ENCODE results near the gene CDH4. TPM values are rescaled to one million over a fixed set of nuclear protein-coding genes. Genes with fewer than 3 reads are reported as not detected.

The CDH4 gene
- total RNA-seq, 6 experiments from 2014 or later, result 5.8 to 12.8 (median 10.9) TPM

GRCh38 chr20:61458146-61458746 lies 206.2 kb downstream of the CDH4 start:
- no peaks in the 10 kb centered on the region for H3K4me1 Mint-ChIP-seq (ENCODE audit: low read depth)
- H3K27ac Mint-ChIP-seq, result no peak overlapping the region
- TF ChIP-seq CTCF (IDR thresholded peaks at IDR 0.05), result no peak
- H3K27me3 Mint-ChIP-seq (ENCODE audit: insufficient read depth), result peaks cover 4% of the 10 kb centered on the region; the same call in 1 of the 2 replicates
- 0 out of 2 replicates have a peak, but pooled peaks cover 8% of the 10 kb centered on the region for H3K36me3 Mint-ChIP-seq (ENCODE audit: low read depth)
- no peak overlapping the region for H3K4me3 Mint-ChIP-seq
- no peak for DNase-seq
- H3K9me3 Mint-ChIP-seq, result peaks cover 12% of the 10 kb centered on the region; the same call in 1 of the 2 replicates

GRCh38 chr20:61459266-61459665 lies 207.2 kb downstream of the CDH4 start:
- peaks cover 12% of the 10 kb centered on the region; the same call in 1 of the 2 replicates for H3K9me3 Mint-ChIP-seq
- peaks cover 4% of the 10 kb centered on the region; the same call in 1 of the 2 replicates for H3K27me3 Mint-ChIP-seq (ENCODE audit: insufficient read depth)
- no peak overlapping the region for H3K27ac Mint-ChIP-seq
- DNase-seq, result no peak
- H3K4me1 Mint-ChIP-seq (ENCODE audit: low read depth), result no peaks in the 10 kb centered on the region
- H3K4me3 Mint-ChIP-seq, result no peak overlapping the region
- H3K36me3 Mint-ChIP-seq (ENCODE audit: low read depth), result 0 out of 2 replicates have a peak, but pooled peaks cover 8% of the 10 kb centered on the region
- TF ChIP-seq CTCF (IDR thresholded peaks at IDR 0.05), result no peak

- TF ChIP-seq CTCF (IDR thresholded peaks at IDR 0.05), result no peak
- Mint-ChIP-seq H3K36me3 (ENCODE audit: low read depth) (0 out of 2 replicates have a peak, but pooled peaks cover 8% of the 10 kb centered on the region), H3K4me3 (no peak overlapping the region), H3K9me3 (peaks cover 12% of the 10 kb centered on the region; the same call in 1 of the 2 replicates), H3K27ac (no peak overlapping the region), H3K4me1 (ENCODE audit: low read depth) (no peaks in the 10 kb centered on the region), H3K27me3 (ENCODE audit: insufficient read depth) (peaks cover 4% of the 10 kb centered on the region; the same call in 1 of the 2 replicates)
- no peak for DNase-seq
These were observed 207.6 kb downstream of the CDH4 start for GRCh38 chr20:61459705-61460104.

GRCh38 chr20:61460261-61461052 lies 208.4 kb downstream of the CDH4 start:
- TF ChIP-seq CTCF (IDR thresholded peaks at IDR 0.05), result no peak
- no peak overlapping the region for H3K4me3 Mint-ChIP-seq
- peaks cover 4% of the 10 kb centered on the region; the same call in 1 of the 2 replicates for H3K27me3 Mint-ChIP-seq (ENCODE audit: insufficient read depth)
- H3K36me3 Mint-ChIP-seq (ENCODE audit: low read depth), result 0 out of 2 replicates have a peak, but pooled peaks cover 8% of the 10 kb centered on the region
- H3K27ac Mint-ChIP-seq, result no peak overlapping the region
- H3K4me1 Mint-ChIP-seq (ENCODE audit: low read depth), result no peaks in the 10 kb centered on the region
- DNase-seq, result no peak
- peaks cover 12% of the 10 kb centered on the region; the same call in 1 of the 2 replicates for H3K9me3 Mint-ChIP-seq

- H3K9me3 Mint-ChIP-seq, result peaks cover 7% of the 10 kb centered on the region; the same call in 1 of the 2 replicates
- no peak overlapping the region for H3K27ac Mint-ChIP-seq
- DNase-seq, result no peak
- TF ChIP-seq CTCF (IDR thresholded peaks at IDR 0.05), result no peak
- no peak overlapping the region for H3K4me3 Mint-ChIP-seq
- no peaks in the 10 kb centered on the region for H3K4me1 Mint-ChIP-seq (ENCODE audit: low read depth)
- H3K27me3 Mint-ChIP-seq (ENCODE audit: insufficient read depth), result peaks cover 4% of the 10 kb centered on the region; the same call in 1 of the 2 replicates
- H3K36me3 Mint-ChIP-seq (ENCODE audit: low read depth), result 0 out of 2 replicates have a peak, but pooled peaks cover 8% of the 10 kb centered on the region
These were observed 209.4 kb downstream of the CDH4 start for GRCh38 chr20:61461461-61461860.
